Measurements from ENCODE around the gene PPP6R3.
"Not testable (repeated sequence)": the region's sequence is repeated elsewhere in the genome, so short reads cannot be mapped to it uniquely, and the experiment has no call there.

PPP6R3 gene

GRCh38 chr11:68448604-68449011, 11.9 kb upstream of the PPP6R3 start:
- no peak overlapping the region for H3K4me3 ChIP-seq (ENCODE audit: low read length)
- no peak for DNase-seq (ENCODE audit: low read depth)
- no peak for TF ChIP-seq CTCF (conservative IDR thresholded peaks at IDR 0.05; ENCODE audit: low read length)

- H3K4me3 ChIP-seq (ENCODE audit: low read length) = no peak overlapping the region
- no peak for TF ChIP-seq CTCF (conservative IDR thresholded peaks at IDR 0.05; ENCODE audit: low read length)
- DNase-seq (ENCODE audit: low read depth) = no peak
Observed at GRCh38 chr11:68449951-68450350, 10.6 kb upstream of the PPP6R3 start.

- H3K4me3 ChIP-seq (ENCODE audit: low read length) = no peak overlapping the region
- TF ChIP-seq CTCF (conservative IDR thresholded peaks at IDR 0.05; ENCODE audit: low read length) = no peak
- DNase-seq (ENCODE audit: low read depth) = no peak
Observed at GRCh38 chr11:68450711-68451110, 9.8 kb upstream of the PPP6R3 start.

GRCh38 chr11:68454767-68455166, 5.8 kb upstream of the PPP6R3 start:
- no peak for DNase-seq (ENCODE audit: low read depth)
- TF ChIP-seq CTCF (conservative IDR thresholded peaks at IDR 0.05; ENCODE audit: low read length) = no peak
- no peak overlapping the region for H3K4me3 ChIP-seq (ENCODE audit: low read length)

GRCh38 chr11:68455485-68455884, 5.1 kb upstream of the PPP6R3 start:
- no peak for TF ChIP-seq CTCF (conservative IDR thresholded peaks at IDR 0.05; ENCODE audit: low read length)
- DNase-seq (ENCODE audit: low read depth) = no peak

GRCh38 chr11:68457216-68457897, 3.2 kb upstream of the PPP6R3 start:
- no peak overlapping the region for H3K4me3 ChIP-seq (ENCODE audit: low read length)
- TF ChIP-seq CTCF (conservative IDR thresholded peaks at IDR 0.05; ENCODE audit: low read length) = no peak
- no peak for DNase-seq (ENCODE audit: low read depth)

More at GRCh38 chr11:68455485-68455884, 5.1 kb upstream of the PPP6R3 start:
- H3K4me3 ChIP-seq (ENCODE audit: low read length) = no peak overlapping the region

- TF ChIP-seq CTCF (conservative IDR thresholded peaks at IDR 0.05; ENCODE audit: low read length) = no peak
- H3K4me3 ChIP-seq (ENCODE audit: low read length) = no peak overlapping the region
- DNase-seq (ENCODE audit: low read depth) = no peak
Observed at GRCh38 chr11:68457898-68458249, 2.7 kb upstream of the PPP6R3 start.

- not testable (repeated sequence) for H3K4me3 ChIP-seq (ENCODE audit: low read length)
Observed at GRCh38 chr11:68458340-68458739, 2.2 kb upstream of the PPP6R3 start.

More at GRCh38 chr11:68458340-68458739, 2.2 kb upstream of the PPP6R3 start:
- not testable (repeated sequence) for DNase-seq (ENCODE audit: low read depth)

All from AG10803 (cell line).